ENCODE results near the gene MRPS10.

The MRPS10 gene

DNA sequence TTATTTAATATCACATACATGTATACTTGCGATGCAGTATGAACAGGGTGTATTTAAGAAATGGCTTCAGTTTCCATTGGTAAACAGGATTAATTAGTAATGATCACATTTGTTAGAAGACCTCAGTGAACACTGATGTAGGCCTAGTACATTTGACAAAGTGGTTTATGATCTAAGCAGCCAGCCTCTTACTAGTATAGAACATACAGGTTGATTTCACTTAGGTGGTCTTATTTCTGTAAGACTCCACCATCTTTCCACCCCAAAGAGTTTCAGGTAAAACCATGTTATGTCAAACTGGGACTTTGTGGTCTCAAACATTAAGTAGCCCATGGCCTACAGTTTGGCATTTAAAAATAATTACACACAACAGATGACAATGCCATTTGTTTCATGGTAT lies 20.2 kb upstream of the MRPS10 start:
- TF ChIP-seq, protein P1, sequence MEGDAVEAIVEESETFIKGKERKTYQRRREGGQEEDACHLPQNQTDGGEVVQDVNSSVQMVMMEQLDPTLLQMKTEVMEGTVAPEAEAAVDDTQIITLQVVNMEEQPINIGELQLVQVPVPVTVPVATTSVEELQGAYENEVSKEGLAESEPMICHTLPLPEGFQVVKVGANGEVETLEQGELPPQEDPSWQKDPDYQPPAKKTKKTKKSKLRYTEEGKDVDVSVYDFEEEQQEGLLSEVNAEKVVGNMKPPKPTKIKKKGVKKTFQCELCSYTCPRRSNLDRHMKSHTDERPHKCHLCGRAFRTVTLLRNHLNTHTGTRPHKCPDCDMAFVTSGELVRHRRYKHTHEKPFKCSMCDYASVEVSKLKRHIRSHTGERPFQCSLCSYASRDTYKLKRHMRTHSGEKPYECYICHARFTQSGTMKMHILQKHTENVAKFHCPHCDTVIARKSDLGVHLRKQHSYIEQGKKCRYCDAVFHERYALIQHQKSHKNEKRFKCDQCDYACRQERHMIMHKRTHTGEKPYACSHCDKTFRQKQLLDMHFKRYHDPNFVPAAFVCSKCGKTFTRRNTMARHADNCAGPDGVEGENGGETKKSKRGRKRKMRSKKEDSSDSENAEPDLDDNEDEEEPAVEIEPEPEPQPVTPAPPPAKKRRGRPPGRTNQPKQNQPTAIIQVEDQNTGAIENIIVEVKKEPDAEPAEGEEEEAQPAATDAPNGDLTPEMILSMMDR (conservative IDR thresholded peaks at IDR 0.05) = no peak
- no peak overlapping the region for H3K27ac ChIP-seq

DNA sequence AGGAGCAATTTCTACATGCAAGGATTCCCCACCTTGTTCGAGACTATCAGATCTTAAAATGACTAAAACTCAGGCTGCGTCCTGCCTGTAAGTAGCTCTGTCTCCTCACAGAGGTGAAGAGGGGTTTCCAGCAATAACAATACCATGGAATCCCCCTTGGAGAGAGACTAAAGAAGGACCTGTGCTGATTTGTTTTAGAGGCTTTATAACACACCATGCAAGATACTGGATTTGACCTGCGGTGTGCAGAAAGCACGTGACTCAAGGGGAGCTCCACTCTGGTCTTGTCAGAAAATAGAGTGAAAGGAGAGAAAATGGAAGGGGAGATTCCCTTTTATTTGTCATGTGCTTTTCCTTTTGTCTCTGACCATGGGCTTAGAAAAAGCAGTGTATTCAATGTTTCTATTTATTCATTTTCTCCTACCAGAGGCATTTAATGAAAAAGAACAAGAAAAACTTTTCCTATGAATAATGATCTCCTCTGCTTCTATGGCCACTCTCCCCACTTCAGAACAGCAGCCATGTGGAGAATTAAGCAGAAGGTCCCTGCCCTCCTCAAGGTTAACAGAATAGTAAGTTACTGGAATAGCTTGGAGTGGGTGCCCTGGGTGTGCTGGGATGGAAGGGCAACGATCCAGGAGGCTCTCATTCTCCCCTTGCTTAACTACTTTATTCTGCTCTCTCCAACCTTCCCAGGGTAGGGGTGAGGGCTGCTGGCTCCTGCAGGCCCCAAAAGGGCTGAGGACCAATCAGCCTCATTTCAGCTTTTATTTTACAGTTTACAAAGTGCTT lies 19.2 kb upstream of the MRPS10 start:
- TF ChIP-seq, protein P1 (conservative IDR thresholded peaks at IDR 0.05) = no peak
- H3K27ac ChIP-seq = no peak overlapping the region

DNA sequence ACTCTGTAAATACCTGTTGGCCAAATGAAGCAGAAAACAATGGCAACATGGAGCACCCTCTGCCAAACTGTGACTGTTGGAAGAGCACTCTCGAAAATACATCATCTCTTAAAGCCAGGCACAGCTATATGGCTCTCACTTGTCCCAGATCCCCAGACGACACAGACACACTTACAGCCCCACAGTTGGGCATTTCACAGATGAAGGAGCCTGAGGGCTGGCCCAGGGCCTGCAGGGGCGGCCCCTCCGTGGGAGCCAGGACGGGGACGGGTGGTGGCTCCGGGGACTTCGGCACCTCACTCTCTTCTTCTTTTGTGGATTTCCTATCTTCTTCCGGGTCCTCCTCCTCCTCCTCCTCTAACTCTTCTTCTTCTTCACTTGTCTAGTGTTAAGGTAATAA lies 18.4 kb upstream of the MRPS10 start:
- no peak overlapping the region for H3K27ac ChIP-seq
- TF ChIP-seq, protein P1 (conservative IDR thresholded peaks at IDR 0.05) = no peak

DNA sequence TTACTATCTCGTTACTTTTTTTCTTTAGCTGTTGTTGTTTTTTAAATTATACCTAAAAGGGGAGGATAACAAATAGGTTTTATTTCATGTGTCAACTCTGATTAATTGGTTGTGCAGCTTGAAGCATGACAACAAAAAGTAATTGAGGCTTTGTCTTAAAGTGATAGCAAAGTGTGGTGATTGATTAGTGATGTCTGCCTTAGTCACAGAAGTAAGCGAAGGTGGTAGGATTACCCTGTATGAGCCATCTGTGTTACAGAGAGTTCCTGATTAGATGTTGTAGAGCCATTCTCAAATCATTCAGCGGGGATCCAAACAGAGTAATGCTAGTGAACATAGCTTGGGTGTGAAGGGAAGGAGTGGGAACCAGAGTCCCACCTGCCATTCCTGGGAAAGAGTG lies 14.4 kb upstream of the MRPS10 start:
- H3K27ac ChIP-seq = no peak overlapping the region
- TF ChIP-seq, protein P1 (conservative IDR thresholded peaks at IDR 0.05) = no peak

DNA sequence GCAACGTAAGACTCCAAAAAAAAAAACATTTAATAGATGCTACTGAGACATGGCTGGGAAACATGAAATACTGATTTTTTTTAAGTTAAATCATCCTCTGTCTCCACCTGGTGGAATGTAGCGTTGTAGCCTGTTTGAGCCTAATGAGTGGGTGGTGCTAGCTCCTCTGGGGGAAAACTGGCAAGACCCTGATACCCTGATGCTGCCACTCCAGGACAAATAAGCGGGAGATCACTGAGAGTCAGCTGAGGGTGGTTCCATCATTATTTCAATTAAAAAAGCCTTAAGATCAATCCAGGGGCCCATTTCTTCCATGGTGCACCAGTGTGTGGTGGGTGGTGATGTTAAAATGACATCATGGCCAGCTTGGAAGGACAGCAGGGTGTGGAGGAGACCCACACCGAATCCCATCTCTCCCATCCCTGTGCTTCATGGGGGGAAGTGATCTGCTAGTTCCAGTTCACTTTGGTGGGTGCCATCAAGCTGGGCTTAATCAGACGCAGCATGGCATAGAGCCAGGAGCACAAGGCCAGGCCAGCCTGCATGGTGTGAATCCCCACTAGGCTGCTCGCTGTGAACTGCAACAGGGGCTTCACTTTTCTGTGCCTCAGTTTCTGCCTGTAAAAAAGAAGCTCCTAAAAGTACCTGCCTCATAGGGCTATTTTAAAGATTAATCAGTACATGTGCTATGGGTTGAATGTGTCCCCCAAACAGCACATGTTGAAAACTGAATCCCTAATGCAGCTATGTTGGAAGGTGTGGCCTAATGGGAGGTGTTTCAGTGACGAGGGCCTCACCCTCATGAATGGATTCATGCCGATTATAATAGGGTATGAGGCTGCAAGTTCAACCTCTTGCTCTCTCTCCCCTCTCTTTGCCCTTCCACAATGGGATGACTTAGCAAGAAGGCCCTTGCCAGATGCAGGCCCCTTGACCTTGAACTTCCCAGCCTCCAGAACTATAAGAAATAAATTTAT lies 13.0 kb upstream of the MRPS10 start:
- H3K27ac ChIP-seq = no peak overlapping the region
- TF ChIP-seq, protein P1 (conservative IDR thresholded peaks at IDR 0.05) = peak; percentile 55

DNA sequence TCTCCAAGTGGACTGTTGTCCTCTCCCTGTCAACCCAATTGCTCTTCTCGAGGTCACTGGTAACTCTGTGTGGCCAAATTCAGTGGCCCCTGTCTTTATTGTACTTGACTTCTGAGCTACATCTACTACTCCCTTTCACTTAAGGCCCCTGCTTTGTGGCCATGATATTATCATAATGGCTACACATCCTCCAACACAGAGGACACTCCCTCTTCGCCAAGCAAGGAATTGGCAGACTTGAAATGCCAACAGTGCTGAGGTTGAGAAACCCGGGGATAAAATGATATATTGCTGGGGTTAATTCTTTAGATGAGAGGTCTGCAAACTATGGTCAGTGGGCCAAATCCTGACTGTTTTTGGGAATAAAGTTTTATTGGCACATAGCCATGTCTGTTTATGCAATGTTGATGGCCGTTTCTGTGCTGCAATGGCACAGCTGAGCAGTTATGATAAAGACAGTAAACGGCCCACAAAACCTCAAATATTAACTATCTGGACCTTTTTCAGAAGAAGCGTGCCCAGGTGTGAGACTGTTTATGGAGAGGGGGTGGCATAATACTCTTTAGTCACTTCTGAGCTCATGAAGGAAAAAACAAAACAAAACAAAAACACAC lies 12.0 kb upstream of the MRPS10 start:
- no peak overlapping the region for H3K27ac ChIP-seq
- TF ChIP-seq, protein P1 (conservative IDR thresholded peaks at IDR 0.05) = no peak

DNA sequence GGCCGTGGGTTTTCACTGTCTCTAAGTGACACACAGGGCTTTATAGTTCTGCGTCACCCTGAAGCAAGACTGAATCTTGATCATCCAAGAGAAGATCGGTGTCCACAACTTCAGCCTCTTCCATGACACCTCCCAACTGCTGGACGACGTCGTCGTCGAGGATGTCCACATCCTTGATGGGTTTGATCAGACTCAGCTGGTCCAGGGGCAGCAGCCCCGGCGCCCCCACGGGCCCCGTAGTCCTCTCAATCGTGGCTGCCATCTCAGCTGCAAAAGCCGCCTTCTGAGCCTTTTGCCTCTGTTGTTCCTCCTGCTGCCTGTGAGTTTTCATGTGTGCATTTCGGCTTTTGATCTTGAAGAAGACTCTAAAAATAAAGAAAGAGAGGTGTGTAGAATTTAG lies 10.6 kb upstream of the MRPS10 start:
- no peak overlapping the region for H3K27ac ChIP-seq
- TF ChIP-seq, protein P1 (conservative IDR thresholded peaks at IDR 0.05) = no peak
